CD4-positive, alpha-beta T cell treated with Interleukin-15 for 4 hours (primary cell): ENCODE measurements around the gene BEX3.
"Not testable (repeated sequence)": the region's sequence is repeated elsewhere in the genome, so short reads cannot be mapped to it uniquely, and the experiment has no call there.

Experiments
- DNase-seq: peaks from one replicate; pipeline ENCODE4 v3.0.0-alpha.2; 2020; ENCODE audit warnings: low spot score

Gene BEX3

GRCh38 chrX:103376118-103376978, at the start of gene BEX3:
TSS of gene BEX3 (plus strand) at chrX:103376538. CDS start at chrX:103377522, 984 bp downstream.
- peak; percentile 0 for DNase-seq

GRCh38 chrX:103329991-103330390, 46.3 kb upstream of the BEX3 start, which contains the start of gene TCEAL7:
TSS of gene TCEAL7 (plus strand) at chrX:103330239. CDS start at chrX:103331404, 1,165 bp downstream.
- DNase-seq, result no peak

- DNase-seq, result no peak
Observed at GRCh38 chrX:103330681-103331288, 45.6 kb upstream of the BEX3 start.

- DNase-seq, result no peak
Observed at GRCh38 chrX:103338663-103339062, 37.7 kb upstream of the BEX3 start.

GRCh38 chrX:103343105-103343504, 33.2 kb upstream of the BEX3 start:
- peak; percentile 27 for DNase-seq

- no peak for DNase-seq
Observed at GRCh38 chrX:103344606-103345005, 31.7 kb upstream of the BEX3 start.

- no peak for DNase-seq
Observed at GRCh38 chrX:103347682-103348397, 28.5 kb upstream of the BEX3 start.

- DNase-seq, result no peak
Observed at GRCh38 chrX:103356130-103356798, 20.1 kb upstream of the BEX3 start, which contains the start of gene TCEAL9. TSS of gene TCEAL9 (plus strand) at chrX:103356506. CDS start at chrX:103357685, 1,179 bp downstream.

GRCh38 chrX:103356858-103357257, 19.5 kb upstream of the BEX3 start:
- no peak for DNase-seq

- DNase-seq, result no peak
Observed at GRCh38 chrX:103357871-103358270, 18.5 kb upstream of the BEX3 start.

GRCh38 chrX:103359605-103360004, 16.7 kb upstream of the BEX3 start:
- DNase-seq, result not testable (repeated sequence)

- DNase-seq, result no peak
Observed at GRCh38 chrX:103360092-103360491, 16.2 kb upstream of the BEX3 start.

GRCh38 chrX:103360916-103361315, 15.4 kb upstream of the BEX3 start:
- DNase-seq, result no peak

GRCh38 chrX:103361798-103362197, 14.5 kb upstream of the BEX3 start:
- DNase-seq, result no peak

- no peak for DNase-seq
Observed at GRCh38 chrX:103362474-103362873, 13.9 kb upstream of the BEX3 start.

- no peak for DNase-seq
Observed at GRCh38 chrX:103363046-103363445, 13.3 kb upstream of the BEX3 start.

GRCh38 chrX:103367502-103367901, 8.8 kb upstream of the BEX3 start:
- DNase-seq, result no peak

- no peak for DNase-seq
Observed at GRCh38 chrX:103369479-103369878, 6.9 kb upstream of the BEX3 start.

GRCh38 chrX:103372886-103373285, 3.5 kb upstream of the BEX3 start:
- DNase-seq, result no peak

- no peak for DNase-seq
Observed at GRCh38 chrX:103373581-103373980, 2.8 kb upstream of the BEX3 start.

GRCh38 chrX:103376979-103377324, 614 bp downstream of the BEX3 start:
- no peak for DNase-seq

GRCh38 chrX:103378990-103379389, 2.7 kb downstream of the BEX3 start:
- no peak for DNase-seq
